ENCODE measurements around the gene FGF2.

FGF2 gene

GRCh38 chr4:122826553-122827257 is at the start of gene FGF2:
Gene FGF2, plus strand, starts transcription at chr4:122826831. Its CDS starts 344 bp downstream, at chr4:122827175.
- peak within 1 kb of the TSS; percentile 83 for H3K4me3 ChIP-seq (ENCODE audit: low read depth, low read length)
- no peak for TF ChIP-seq CTCF (IDR thresholded peaks at IDR 0.05; ENCODE audit: low read depth, low read length, missing control alignments)
- DNase-seq (ENCODE audit: low read depth): no peak

GRCh38 chr4:122776916-122777315 is 49.7 kb upstream of the FGF2 start:
- H3K4me3 ChIP-seq (ENCODE audit: low read depth, low read length): no peak overlapping the region
- DNase-seq (ENCODE audit: low read depth): no peak
- no peak for TF ChIP-seq CTCF (IDR thresholded peaks at IDR 0.05; ENCODE audit: low read depth, low read length, missing control alignments)

- H3K4me3 ChIP-seq (ENCODE audit: low read depth, low read length): no peak overlapping the region
- TF ChIP-seq CTCF (IDR thresholded peaks at IDR 0.05; ENCODE audit: low read depth, low read length, missing control alignments): no peak
- DNase-seq (ENCODE audit: low read depth): no peak
Observed at GRCh38 chr4:122777846-122778673, 48.6 kb upstream of the FGF2 start.

- no peak overlapping the region for H3K4me3 ChIP-seq (ENCODE audit: low read depth, low read length)
- no peak for TF ChIP-seq CTCF (IDR thresholded peaks at IDR 0.05; ENCODE audit: low read depth, low read length, missing control alignments)
- no peak for DNase-seq (ENCODE audit: low read depth)
Observed at GRCh38 chr4:122781486-122781885, 45.1 kb upstream of the FGF2 start.

GRCh38 chr4:122783301-122784215 is 43.1 kb upstream of the FGF2 start:
- no peak for DNase-seq (ENCODE audit: low read depth)
- TF ChIP-seq CTCF (IDR thresholded peaks at IDR 0.05; ENCODE audit: low read depth, low read length, missing control alignments): no peak
- H3K4me3 ChIP-seq (ENCODE audit: low read depth, low read length): no peak overlapping the region

GRCh38 chr4:122784261-122784660 is 42.4 kb upstream of the FGF2 start:
- no peak overlapping the region for H3K4me3 ChIP-seq (ENCODE audit: low read depth, low read length)
- DNase-seq (ENCODE audit: low read depth): no peak

More at GRCh38 chr4:122784261-122784660, 42.4 kb upstream of the FGF2 start:
- TF ChIP-seq CTCF (IDR thresholded peaks at IDR 0.05; ENCODE audit: low read depth, low read length, missing control alignments): no peak

Data from GM12864 (cell line).